MG63 (cell line): ENCODE data around the gene SLC10A3. TPM values are rescaled to one million over a fixed set of nuclear protein-coding genes. Genes with fewer than 3 reads are reported as not detected.

Experiments
- DNase-seq: peaks from one replicate; pipeline ENCODE4 v3.0.0-alpha.2; 2020
- H3K27me3 ChIP-seq: fragments of 250-450 bp; sonication (Bioruptor Pico); 2 replicates; pipeline ENCODE4 v1.5.1; 2020; ENCODE audit warnings: mild to moderate bottlenecking, moderate library complexity
- H3K36me3 ChIP-seq: fragments of 250-450 bp; sonication (Bioruptor Pico); 2 replicates; pipeline ENCODE4 v1.5.1; 2020; ENCODE audit warnings: mild to moderate bottlenecking, moderate library complexity
- H3K4me3 ChIP-seq: fragments of 250-450 bp; sonication (Bioruptor Pico); 2 replicates; pipeline ENCODE4 v1.5.1; 2020; ENCODE audit warnings: mild to moderate bottlenecking, moderate library complexity
- H3K9me3 ChIP-seq: fragments of 250-450 bp; sonication (Bioruptor Pico); 2 replicates; pipeline ENCODE4 v1.5.1; 2020; ENCODE audit warnings: mild to moderate bottlenecking, moderate library complexity
- total RNA-seq: library from RNA; depleted of rRNA; stranded (reverse); fragments of >200 nt; shearing (Covaris generic); gene quantifications from 2 replicates; pipeline ENCODE4 v1.2.3, GENCODE V29; 2014; ENCODE audit warnings: low replicate concordance; rRNA removed

Gene SLC10A3
- total RNA-seq, 1 experiment from 2014 or later, result 15.2 TPM

DNA sequence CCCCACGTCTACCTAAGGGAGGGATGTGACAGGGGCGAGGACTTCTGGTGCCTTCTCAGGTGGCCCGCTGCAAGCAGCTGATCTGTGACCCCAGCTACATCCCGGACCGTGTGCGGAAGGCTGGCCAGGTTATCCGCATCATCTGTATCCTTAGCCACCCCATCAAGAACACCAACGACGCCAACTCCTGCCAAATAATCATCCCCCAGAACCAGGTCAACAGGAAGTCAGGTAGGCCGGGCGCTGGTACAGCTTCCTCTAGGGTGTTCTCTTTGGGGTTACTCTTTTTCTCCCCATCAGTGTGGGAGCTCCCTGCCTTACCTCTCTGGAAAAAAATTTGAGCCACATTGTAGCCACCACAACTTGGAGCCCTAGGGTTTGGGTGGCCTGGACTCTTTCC is 48.9 kb downstream of the SLC10A3 start:
- Histone ChIP-seq H3K27me3 (no peaks in the 10 kb centered on the region), H3K9me3 (no peaks in the 10 kb centered on the region), H3K36me3 (peaks cover 7% of the 10 kb centered on the region), H3K4me3 (no peak overlapping the region)
- DNase-seq, result no peak

DNA sequence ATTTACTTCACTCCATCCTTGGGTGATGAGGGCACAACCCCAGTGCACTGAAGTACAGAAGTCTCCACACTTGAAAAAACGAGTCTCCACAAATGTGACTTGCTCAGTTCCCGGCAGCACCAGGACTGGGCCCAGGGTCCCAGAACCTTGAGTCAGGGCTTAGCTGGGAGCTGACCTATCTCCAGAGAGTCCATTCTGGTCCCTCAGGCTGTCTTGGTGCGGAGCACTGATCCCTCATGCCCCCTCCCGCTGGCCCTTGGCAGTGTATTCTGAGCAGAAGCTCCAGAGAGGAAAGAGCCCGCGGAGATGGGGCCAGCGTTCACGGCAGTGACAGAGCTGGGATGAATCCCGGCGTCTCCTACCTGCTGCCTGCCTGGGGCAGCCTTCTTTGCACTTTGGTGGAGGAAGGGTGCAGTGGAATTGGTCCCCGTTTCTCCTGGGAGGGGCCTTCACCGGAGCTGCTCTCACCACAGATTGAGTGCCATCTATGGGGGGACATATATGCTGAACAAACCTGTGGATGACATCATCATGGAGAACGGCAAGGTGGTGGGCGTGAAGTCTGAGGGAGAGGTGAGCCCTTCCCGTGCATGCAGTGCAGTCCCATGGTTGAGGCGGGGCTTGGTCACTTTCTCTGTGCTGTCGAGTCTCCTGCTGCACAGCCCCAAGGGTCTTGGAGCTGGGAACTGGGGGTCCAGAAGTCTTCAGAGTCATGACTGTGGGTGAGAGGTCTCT is 49.6 kb downstream of the SLC10A3 start:
- H3K36me3 ChIP-seq, result peaks cover 7% of the 10 kb centered on the region
- no peaks in the 10 kb centered on the region for H3K27me3 ChIP-seq
- no peak overlapping the region for H3K4me3 ChIP-seq
- no peaks in the 10 kb centered on the region for H3K9me3 ChIP-seq
- DNase-seq, result no peak

DNA sequence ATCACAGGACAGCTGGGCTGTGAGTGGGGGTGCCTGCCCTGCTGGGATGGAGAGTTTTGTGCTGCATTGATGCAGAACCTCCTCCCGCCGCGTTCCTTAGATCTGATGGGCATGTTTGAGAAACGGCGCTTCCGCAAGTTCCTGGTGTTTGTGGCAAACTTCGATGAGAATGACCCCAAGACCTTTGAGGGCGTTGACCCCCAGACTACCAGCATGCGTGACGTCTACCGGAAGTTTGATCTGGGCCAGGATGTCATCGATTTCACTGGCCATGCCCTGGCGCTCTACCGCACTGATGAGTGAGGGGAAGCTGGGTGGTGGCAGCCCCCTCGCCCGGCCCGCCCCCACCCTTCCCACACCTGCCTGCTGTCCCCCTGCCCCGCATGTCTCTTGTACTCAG is 50.6 kb downstream of the SLC10A3 start:
- H3K36me3 ChIP-seq, result peaks cover 7% of the 10 kb centered on the region
- H3K4me3 ChIP-seq, result no peak overlapping the region
- H3K27me3 ChIP-seq, result no peaks in the 10 kb centered on the region
- no peaks in the 10 kb centered on the region for H3K9me3 ChIP-seq
- DNase-seq, result no peak

DNA sequence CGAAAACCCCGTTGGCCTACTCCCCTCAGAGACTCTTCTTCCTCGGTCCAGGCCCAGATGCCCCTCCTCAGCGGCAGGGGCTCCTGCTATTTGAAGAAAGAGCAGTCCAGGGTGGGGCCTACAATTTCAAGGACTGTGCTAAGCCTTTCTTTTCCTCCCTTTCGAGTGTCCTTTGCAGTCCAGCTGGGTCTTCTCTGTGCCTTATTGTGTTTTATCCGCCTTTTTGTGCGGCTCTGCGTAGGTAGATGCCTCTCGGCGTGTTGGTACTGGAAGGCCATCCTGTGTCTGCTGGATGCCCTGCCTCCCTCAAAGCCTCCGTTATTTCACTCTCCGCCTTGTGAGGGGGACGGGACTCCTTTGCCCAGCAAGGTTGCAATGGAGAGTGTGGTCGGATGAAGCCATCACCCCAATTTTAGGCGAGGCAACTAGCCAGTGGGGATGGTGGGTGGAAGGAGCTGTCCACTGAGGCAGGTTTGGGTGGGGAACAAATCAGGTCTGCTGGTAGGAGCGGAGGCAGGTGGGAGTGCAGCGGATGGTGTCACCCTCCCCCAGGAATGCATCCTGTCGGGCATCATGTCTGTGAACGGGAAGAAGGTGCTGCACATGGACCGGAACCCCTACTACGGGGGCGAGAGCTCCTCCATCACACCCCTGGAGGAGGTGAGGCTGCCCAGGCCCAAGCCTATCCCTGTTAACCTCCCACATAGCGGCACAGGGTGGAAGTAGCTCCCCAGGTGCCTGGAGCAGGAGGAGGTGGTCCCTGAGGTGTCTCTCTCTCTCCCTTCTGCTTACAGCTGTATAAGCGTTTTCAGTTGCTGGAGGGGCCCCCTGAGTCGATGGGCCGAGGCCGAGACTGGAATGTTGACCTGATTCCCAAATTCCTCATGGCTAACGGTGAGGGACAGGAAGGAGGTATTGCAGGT is 52.2 kb downstream of the SLC10A3 start:
- peaks cover 7% of the 10 kb centered on the region for H3K36me3 ChIP-seq
- peak overlapping the region; percentile 62 for H3K4me3 ChIP-seq
- no peaks in the 10 kb centered on the region for H3K9me3 ChIP-seq
- H3K27me3 ChIP-seq, result no peaks in the 10 kb centered on the region
- DNase-seq, result no peak

Other genes starting within 250 kb of the SLC10A3 start
- gene OPN1MW3, start 233.0 kb downstream of the SLC10A3 start, total RNA-seq, result not detected in 2 replicates
- not detected in 2 replicates for gene TEX28, start 195.5 kb downstream of the SLC10A3 start, total RNA-seq
- gene TKTL1, start 194.8 kb downstream of the SLC10A3 start, total RNA-seq, result not detected in 2 replicates
- gene FLNA, start 116.0 kb downstream of the SLC10A3 start, total RNA-seq, result 1,037 and 1,563 TPM in 2 replicates
- 48.7 and 62.4 TPM in 2 replicates for gene EMD, start 111.3 kb downstream of the SLC10A3 start, total RNA-seq
- 2,393 and 3,736 TPM in 2 replicates for gene RPL10, start 92.3 kb downstream of the SLC10A3 start, total RNA-seq
- gene DNASE1L1, start 81.4 kb downstream of the SLC10A3 start, total RNA-seq, result 20.0 and 21.9 TPM in 2 replicates
- gene TAFAZZIN, start 79.1 kb downstream of the SLC10A3 start, total RNA-seq, result 15.1 and 16.2 TPM in 2 replicates
- 53.2 and 62.2 TPM in 2 replicates for gene ATP6AP1, start 62.0 kb downstream of the SLC10A3 start, total RNA-seq
- 43.6 and 59.8 TPM in 2 replicates for gene GDI1, start 53.5 kb downstream of the SLC10A3 start, total RNA-seq
- 33.4 and 35.4 TPM in 2 replicates for gene FAM50A, start 46.5 kb downstream of the SLC10A3 start, total RNA-seq
- 0.27 and 5.0 TPM in 2 replicates for gene PLXNA3, start 32.3 kb downstream of the SLC10A3 start, total RNA-seq
- 20.5 and 25.7 TPM in 2 replicates for gene LAGE3, start 11.3 kb downstream of the SLC10A3 start, total RNA-seq
- 51.9 and 101 TPM in 2 replicates for gene UBL4A, start 4.0 kb downstream of the SLC10A3 start, total RNA-seq
- gene FAM3A, start 25.6 kb upstream of the SLC10A3 start, total RNA-seq, result 22.3 and 48.2 TPM in 2 replicates
- gene G6PD, start 56.2 kb upstream of the SLC10A3 start, total RNA-seq, result 50.4 and 61.8 TPM in 2 replicates
- gene IKBKG, start 57.0 kb upstream of the SLC10A3 start, total RNA-seq, result 18.5 and 31.4 TPM in 2 replicates
- gene CTAG1A, start 94.5 kb upstream of the SLC10A3 start, total RNA-seq, result not detected in 2 replicates
- gene CTAG1B, start 128.7 kb upstream of the SLC10A3 start, total RNA-seq, result not detected in 2 replicates
- not detected in 2 replicates for gene CTAG2, start 162.9 kb upstream of the SLC10A3 start, total RNA-seq